Upper lobe of right lung (tissue), 1 donor: ENCODE results near the gene KCTD2. TPM values are rescaled to one million over a fixed set of nuclear protein-coding genes. Genes with fewer than 3 reads are reported as not detected.

Source experiments
- ATAC-seq: fragments of 200-7000 bp; cut with Tn5 transposase; one replicate; pipeline ENCODE4 v1.9.1; 2020; ENCODE audit warnings: mild to moderate bottlenecking, moderate library complexity
- DNase-seq: peaks from one replicate; pipeline ENCODE4 v3.0.0-alpha.2; 2020
- H3K27ac ChIP-seq: fragments of 200-600 bp; one replicate; pipeline ENCODE4 v1.8.0; 2022
- H3K27me3 ChIP-seq: fragments of 200-600 bp; one replicate; pipeline ENCODE4 v1.8.0; 2022; ENCODE audit warnings: mild to moderate bottlenecking
- H3K36me3 ChIP-seq: fragments of 200-600 bp; one replicate; pipeline ENCODE4 v1.8.0; 2022
- H3K4me1 ChIP-seq: fragments of 200-600 bp; one replicate; pipeline ENCODE4 v1.8.0; 2022
- H3K4me3 ChIP-seq: fragments of 200-600 bp; one replicate; pipeline ENCODE4 v1.8.0; 2022; ENCODE audit warnings: mild to moderate bottlenecking
- H3K9me3 ChIP-seq: fragments of 200-600 bp; one replicate; pipeline ENCODE4 v1.8.0; 2022
- intact Hi-C: fragments of 100-400 bp; cut with DNase I; formaldehyde crosslinking; loops from one replicate; pipeline ENCODE4 v1.11.0; 2022
- total RNA-seq: library from RNA; stranded (reverse); fragmentation: NEBNext Ultra II Directional; extraction: Animal tissue kit (Norgen Biotek cat#: 25700); gene quantifications from one replicate; pipeline ENCODE4 v1.2.1, GENCODE V29; 2021
- TF ChIP-seq, protein P1 (sequence below): fragments of 200-600 bp; IDR thresholded peaks from one replicate; pipeline ENCODE4 v1.8.0; 2022; ENCODE audit warnings: antibody characterized with exemption
- donor health status: DM: no; HTN: yes; CAD: no; lungs with severe emphysema.

Gene KCTD2
- total RNA-seq, 1 donor from 2014 or later, result 25.3 TPM

DNA sequence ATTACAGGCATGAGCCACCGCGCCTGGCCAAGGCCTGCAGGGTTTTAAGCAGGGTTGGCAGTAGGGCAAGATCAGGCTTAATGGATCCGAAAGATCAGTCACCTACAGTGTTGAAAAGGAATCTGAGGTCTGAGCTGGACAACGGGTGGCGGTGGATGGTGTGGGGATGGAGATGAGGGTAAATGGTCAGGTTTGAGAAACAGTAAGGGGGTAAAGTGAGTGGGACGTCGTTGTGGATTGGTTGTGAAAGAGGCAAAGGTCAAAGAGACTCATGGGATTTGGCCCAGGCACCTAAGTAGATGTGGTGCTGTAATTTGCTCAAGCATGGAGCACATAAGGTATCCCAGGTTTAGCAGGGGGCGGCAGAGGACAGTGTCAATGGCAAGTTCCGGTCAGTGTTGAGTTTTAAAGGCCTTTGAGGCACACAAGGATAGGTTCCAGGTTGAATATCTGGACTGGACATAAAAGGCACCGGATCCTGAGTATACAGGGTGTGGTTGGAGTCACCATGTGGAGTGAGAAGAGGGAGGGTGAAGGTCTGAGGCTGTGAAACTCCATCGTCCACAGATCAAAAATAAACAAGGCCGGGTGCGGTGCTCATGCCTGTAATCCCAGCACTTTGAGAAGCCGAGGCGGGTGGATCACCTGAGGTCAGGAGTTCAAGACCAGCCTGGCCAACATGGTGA lies 39.6 kb downstream of the KCTD2 start:
- intact Hi-C loops, result no loop called here
- TF ChIP-seq, protein P1, sequence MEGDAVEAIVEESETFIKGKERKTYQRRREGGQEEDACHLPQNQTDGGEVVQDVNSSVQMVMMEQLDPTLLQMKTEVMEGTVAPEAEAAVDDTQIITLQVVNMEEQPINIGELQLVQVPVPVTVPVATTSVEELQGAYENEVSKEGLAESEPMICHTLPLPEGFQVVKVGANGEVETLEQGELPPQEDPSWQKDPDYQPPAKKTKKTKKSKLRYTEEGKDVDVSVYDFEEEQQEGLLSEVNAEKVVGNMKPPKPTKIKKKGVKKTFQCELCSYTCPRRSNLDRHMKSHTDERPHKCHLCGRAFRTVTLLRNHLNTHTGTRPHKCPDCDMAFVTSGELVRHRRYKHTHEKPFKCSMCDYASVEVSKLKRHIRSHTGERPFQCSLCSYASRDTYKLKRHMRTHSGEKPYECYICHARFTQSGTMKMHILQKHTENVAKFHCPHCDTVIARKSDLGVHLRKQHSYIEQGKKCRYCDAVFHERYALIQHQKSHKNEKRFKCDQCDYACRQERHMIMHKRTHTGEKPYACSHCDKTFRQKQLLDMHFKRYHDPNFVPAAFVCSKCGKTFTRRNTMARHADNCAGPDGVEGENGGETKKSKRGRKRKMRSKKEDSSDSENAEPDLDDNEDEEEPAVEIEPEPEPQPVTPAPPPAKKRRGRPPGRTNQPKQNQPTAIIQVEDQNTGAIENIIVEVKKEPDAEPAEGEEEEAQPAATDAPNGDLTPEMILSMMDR, result no peak
- Histone ChIP-seq H3K4me1 (peaks cover 41% of the 10 kb centered on the region), H3K36me3 (no peaks in the 10 kb centered on the region), H3K27ac (peak overlapping the region; percentile 93), H3K27me3 (no peaks in the 10 kb centered on the region), H3K4me3 (peak overlapping the region; percentile 69), H3K9me3 (no peaks in the 10 kb centered on the region)
- DNase-seq, result no peak
- ATAC-seq, result no peak

DNA sequence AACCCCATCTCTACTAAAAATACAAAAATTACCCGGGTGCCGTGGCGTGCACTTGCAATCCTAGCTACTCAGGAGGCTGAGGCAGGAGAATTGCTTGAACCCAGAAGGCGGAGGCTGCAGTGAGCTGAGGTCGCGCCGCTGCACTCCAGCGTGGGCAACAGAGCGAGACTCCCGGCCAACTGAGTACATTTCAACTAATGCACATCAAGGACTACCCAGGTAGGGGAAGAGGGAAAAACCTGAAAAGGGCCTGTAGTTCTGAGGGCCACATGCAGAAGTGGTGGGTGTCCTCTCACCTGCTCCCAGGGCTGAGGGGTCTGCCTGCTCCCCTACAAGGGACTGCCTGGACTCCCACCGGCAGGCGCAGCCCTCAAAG lies 40.1 kb downstream of the KCTD2 start:
- ATAC-seq (no peak), DNase-seq (no peak)
- no peaks in the 10 kb centered on the region for H3K9me3 ChIP-seq
- peak overlapping the region; percentile 93 for H3K27ac ChIP-seq
- H3K36me3 ChIP-seq, result no peaks in the 10 kb centered on the region
- H3K4me3 ChIP-seq, result peak overlapping the region; percentile 69
- intact Hi-C loops, result no loop called here
- H3K4me1 ChIP-seq, result peaks cover 46% of the 10 kb centered on the region
- no peaks in the 10 kb centered on the region for H3K27me3 ChIP-seq
- TF ChIP-seq, protein P1, result no peak

DNA sequence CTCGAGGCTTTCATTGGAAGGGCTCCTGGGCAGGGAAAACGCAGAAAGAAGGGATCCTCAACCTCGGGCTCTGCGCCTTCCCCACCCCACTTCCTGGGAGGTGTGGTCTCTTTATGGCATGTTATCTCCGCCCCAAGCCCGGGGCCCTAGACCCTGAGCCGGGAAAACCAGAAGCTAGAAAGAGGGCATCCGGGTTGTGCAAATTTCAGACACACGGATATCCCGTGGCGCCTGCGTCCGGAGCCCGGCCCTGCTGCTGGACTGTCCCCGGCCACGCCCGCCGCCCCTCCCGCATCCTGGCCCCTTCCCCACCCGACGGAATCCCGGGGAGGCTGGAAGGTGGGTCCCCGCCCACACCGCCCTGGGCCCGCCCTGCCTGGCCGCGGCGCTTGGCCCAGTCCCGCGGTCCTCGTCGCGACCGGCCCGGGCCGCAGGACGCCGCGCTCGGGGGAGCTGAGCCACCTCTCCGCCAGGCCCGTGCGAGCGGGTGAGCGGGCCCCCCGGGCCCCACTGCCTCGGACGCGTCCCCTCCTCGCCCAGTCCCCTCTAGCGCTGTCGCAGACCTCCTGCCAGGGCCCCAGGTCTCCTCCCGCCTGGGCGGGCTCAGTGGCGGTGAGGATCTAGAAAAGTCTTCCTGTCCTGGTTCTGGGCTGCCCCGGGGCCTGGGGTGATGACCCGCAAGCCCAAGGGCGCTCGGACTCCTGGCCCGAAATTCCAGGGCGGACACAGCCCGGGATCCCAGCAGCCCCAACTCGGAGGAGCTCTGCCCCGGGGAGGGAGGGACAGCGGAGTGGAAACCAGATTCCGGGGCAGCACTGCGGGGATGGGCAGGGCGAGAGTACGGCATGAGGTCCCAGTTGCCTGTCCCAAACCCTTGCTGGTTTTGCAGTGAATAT lies 40.8 kb downstream of the KCTD2 start, which contains the start of gene SLC16A5:
SLC16A5 (plus strand) TSS at position 397 of the 896 bp plus-strand sequence. CDS start 5,683 bp downstream, outside the sequence.
- DNase-seq, result peak; percentile 98
- peak; percentile 94 for ATAC-seq
- intact Hi-C loops, result no loop called here
- Histone ChIP-seq H3K27me3 (no peaks in the 10 kb centered on the region), H3K36me3 (no peaks in the 10 kb centered on the region), H3K27ac (peak within 1 kb of the TSS; percentile 93), H3K4me1 (peaks cover 50% of the 10 kb centered on the region), H3K4me3 (peak within 1 kb of the TSS; percentile 69), H3K9me3 (no peaks in the 10 kb centered on the region)
- TF ChIP-seq, protein P1, result no peak

DNA sequence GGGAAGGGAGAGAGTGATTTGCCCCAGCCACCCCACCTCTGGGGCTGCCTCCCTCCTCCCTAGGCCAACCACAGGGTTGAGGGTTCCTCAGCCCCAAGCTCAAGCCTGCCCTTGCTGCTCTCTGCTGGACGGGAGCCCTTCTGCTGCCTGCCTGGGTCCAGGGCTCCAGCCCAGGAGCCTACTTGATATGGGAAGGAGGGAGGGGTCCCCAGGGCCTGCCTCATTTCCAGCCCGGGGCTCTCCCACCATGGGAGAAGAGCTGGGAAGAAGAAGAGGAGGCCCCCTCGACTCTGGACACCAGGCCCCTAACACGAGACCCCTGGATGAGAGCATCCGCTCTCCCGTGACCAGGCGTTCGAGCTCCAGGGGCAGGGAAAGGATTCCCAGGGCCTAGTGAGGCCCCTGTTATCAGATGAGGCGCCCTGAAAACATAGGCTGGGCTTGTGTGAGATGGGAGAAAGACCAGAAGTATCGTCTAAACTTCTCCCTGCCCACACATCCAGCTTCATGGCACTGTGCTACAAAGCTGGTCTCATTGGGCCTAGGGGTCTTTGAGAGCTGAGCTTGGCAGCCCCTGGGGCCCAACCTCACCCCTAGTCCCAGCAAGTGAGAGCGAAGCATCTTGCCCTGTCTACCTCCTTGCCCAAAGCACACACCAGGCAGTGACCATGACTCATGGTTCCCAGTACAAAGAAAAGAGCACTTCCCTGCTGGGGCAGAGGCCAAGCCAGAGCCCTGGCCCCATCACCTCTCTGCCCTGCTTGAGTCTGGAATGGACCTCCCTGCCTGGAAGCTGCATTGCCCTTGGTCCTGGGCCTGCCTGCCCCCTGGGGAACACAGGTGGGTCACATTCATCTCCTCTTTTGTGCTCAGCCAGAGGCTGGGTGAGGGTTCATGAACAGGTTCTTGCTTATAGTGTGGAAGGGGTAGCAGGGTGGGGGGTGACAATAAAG lies 41.7 kb downstream of the KCTD2 start:
- no peaks in the 10 kb centered on the region for H3K36me3 ChIP-seq
- DNase-seq (no peak), ATAC-seq (peak; percentile 40)
- H3K27ac ChIP-seq, result peak overlapping the region; percentile 93
- peaks cover 60% of the 10 kb centered on the region for H3K4me1 ChIP-seq
- intact Hi-C loops, result no loop called here
- TF ChIP-seq, protein P1, result no peak
- no peaks in the 10 kb centered on the region for H3K27me3 ChIP-seq
- peak overlapping the region; percentile 69 for H3K4me3 ChIP-seq
- no peaks in the 10 kb centered on the region for H3K9me3 ChIP-seq
